ENCODE measurements around the gene SND1. TPM values are rescaled to one million over a fixed set of nuclear protein-coding genes. Genes with fewer than 3 reads are reported as not detected.

Gene SND1
- total and polyA plus RNA-seq, 2 donors (not counting 3 experiments of a cell fraction or from before 2014, with no cell fraction given), result 116 to 249 TPM

DNA sequence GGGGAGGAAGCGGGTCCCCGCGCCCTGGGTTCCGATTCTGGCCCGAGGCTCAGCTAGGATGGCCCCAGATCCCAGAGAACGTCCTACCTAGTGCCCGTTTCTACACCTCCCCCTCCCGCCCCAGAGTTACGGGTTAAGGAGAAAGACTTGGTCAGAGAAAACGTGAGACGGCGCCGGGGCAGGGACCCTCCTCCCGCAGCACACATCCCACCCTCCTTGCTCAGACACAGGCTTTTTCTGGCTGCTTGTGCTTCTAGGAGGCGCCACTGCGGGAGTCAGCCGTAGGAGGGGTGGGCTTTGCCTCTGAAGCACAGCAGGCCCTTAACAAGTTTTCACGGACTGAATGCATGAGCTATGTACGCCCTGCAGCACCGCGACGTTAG is 484.2 kb downstream of the SND1 start:
- no peaks in the 10 kb centered on the region for H3K79me2 ChIP-seq (ENCODE audit: control insufficient read depth, insufficient read depth, low read length)
- intact Hi-C loops (cut with micrococcal nuclease), result loop anchor here (1.0 to 10.0 kb wide), 3 partner anchors 72 to 549 kb away; partner anchors contain the start of genes ARF5 and GCC1
- no peak overlapping the region for H3K27ac ChIP-seq (ENCODE audit: insufficient read depth, low read depth, low read length)
- H3K36me3 ChIP-seq (ENCODE audit: control insufficient read depth in 2 of 2, extremely low read depth in 1 of 2, insufficient read depth in 2 of 2, low read length in 2 of 2), result no peaks in the 10 kb centered on the region
- no peaks in the 10 kb centered on the region for H4K20me1 ChIP-seq (replicated peaks; ENCODE audit: control insufficient read depth, extremely low read depth, insufficient read depth, low read length)
- H3K4me3 ChIP-seq (replicated peaks in 1 of 3; ENCODE audit: insufficient read depth in 1 of 3, low read depth in 1 of 3, low read length in 3 of 3), result peak overlapping the region; percentile 34 to 62 (median 58)
- FAIRE-seq (no peak), DNase-seq (ENCODE audit: low read depth, low spot score) (no peak)
- no peaks in the 10 kb centered on the region for H3K9me1 ChIP-seq (replicated peaks; ENCODE audit: control insufficient read depth, extremely low read depth, insufficient read depth, low read length)
- H2AFZ ChIP-seq (ENCODE audit: low read depth, low read length), result peak overlapping the region; percentile 92
- H3K4me1 ChIP-seq (ENCODE audit: control insufficient read depth, extremely low read depth, insufficient read depth, low read length), result peaks cover 32% of the 10 kb centered on the region
- ChIA-PET POLR2A (no interaction called here), CTCF (interaction anchor here (0.7 to 4.3 kb wide), 26 partner anchors 9 to 548 kb away, joined by 3 to 66 read pairs (median 4); partner anchors contain the start of genes ARF5 and LRRC4)
- BruUV-seq (replicated peaks), result no TSS peak
- peak overlapping the region; percentile 89 for H3K4me2 ChIP-seq (ENCODE audit: insufficient read depth, low read length)
- peak overlapping the region; percentile 63 for H3K9ac ChIP-seq (replicated peaks; ENCODE audit: extremely low read depth, insufficient read depth, low read length)
- H3K27me3 ChIP-seq (ENCODE audit: control insufficient read depth in 2 of 2, insufficient read depth in 2 of 2, low read length in 2 of 2), result peaks cover 21 to 38% of the 10 kb centered on the region in 2 experiments
- TF ChIP-seq, protein P1, sequence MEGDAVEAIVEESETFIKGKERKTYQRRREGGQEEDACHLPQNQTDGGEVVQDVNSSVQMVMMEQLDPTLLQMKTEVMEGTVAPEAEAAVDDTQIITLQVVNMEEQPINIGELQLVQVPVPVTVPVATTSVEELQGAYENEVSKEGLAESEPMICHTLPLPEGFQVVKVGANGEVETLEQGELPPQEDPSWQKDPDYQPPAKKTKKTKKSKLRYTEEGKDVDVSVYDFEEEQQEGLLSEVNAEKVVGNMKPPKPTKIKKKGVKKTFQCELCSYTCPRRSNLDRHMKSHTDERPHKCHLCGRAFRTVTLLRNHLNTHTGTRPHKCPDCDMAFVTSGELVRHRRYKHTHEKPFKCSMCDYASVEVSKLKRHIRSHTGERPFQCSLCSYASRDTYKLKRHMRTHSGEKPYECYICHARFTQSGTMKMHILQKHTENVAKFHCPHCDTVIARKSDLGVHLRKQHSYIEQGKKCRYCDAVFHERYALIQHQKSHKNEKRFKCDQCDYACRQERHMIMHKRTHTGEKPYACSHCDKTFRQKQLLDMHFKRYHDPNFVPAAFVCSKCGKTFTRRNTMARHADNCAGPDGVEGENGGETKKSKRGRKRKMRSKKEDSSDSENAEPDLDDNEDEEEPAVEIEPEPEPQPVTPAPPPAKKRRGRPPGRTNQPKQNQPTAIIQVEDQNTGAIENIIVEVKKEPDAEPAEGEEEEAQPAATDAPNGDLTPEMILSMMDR (IDR thresholded peaks at IDR 0.05; ENCODE audit: extremely low read depth in 1 of 2, insufficient read depth in 1 of 2, low read depth in 1 of 2, low read length in 2 of 2), result no peak
- TF ChIP-seq JUN (IDR thresholded peaks at IDR 0.05; ENCODE audit: borderline replicate concordance, insufficient read depth, insufficient read length, low read depth), result no peak
- no peak for TF ChIP-seq POLR2A (IDR thresholded peaks at IDR 0.05; ENCODE audit: low read depth, low read length)
- no peak for TF ChIP-seq MYC (IDR thresholded peaks at IDR 0.05; ENCODE audit: low read depth, low read length)
- TF ChIP-seq FOS (IDR thresholded peaks at IDR 0.05; ENCODE audit: borderline replicate concordance, insufficient read depth, low read length), result no peak
- TF ChIP-seq EZH2 (IDR thresholded peaks at IDR 0.05; ENCODE audit: borderline replicate concordance, low read depth, low read length, severe bottlenecking), result no peak
- TF ChIP-seq, protein P2, sequence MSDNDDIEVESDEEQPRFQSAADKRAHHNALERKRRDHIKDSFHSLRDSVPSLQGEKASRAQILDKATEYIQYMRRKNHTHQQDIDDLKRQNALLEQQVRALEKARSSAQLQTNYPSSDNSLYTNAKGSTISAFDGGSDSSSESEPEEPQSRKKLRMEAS (IDR thresholded peaks at IDR 0.05; ENCODE audit: insufficient read depth, insufficient read length), result no peak
- no peak for TF ChIP-seq POLR2AphosphoS5 (IDR thresholded peaks at IDR 0.05; ENCODE audit: insufficient read depth, low read depth, low read length)
- TF ChIP-seq GATA2 (IDR thresholded peaks at IDR 0.05; ENCODE audit: insufficient read depth, insufficient read length, low read depth, low read length), result no peak
- dilution Hi-C loops (cut with MboI; ENCODE audit: extremely low pct_ligation_motif_present, low sequenced_read_pairs), result no loop called here
- H3K9me3 ChIP-seq (replicated peaks; ENCODE audit: control insufficient read depth, insufficient read depth, low read length), result no peaks in the 10 kb centered on the region

All from endothelial cell of umbilical vein (primary cell).